IPS-NIHi11 (cell line): ENCODE measurements around the gene SPRR2D.
"Not testable (repeated sequence)": the region's sequence is repeated elsewhere in the genome, so short reads cannot be mapped to it uniquely, and the experiment has no call there.

ENCODE experiments used
- DNase-seq: peaks from one replicate; pipeline ENCODE4 v3.0.0; 2012; ENCODE audit warnings: mixed read lengths, low spot score

SPRR2D gene

GRCh38 chr1:153040950-153041631 is at the start of gene SPRR2D:
Gene SPRR2D, minus strand, starts transcription at chr1:153041120. Its CDS starts 774 bp downstream, at chr1:153040346.
- DNase-seq: no peak

- no peak for DNase-seq
These were observed 46.7 kb upstream of the SPRR2D start for GRCh38 chr1:153087652-153088051.

- DNase-seq: no peak
These were observed 40.8 kb upstream of the SPRR2D start for GRCh38 chr1:153081736-153082135.

GRCh38 chr1:153072806-153073726 is 32.1 kb upstream of the SPRR2D start:
- DNase-seq: no peak

- no peak for DNase-seq
These were observed 30.6 kb upstream of the SPRR2D start, which contains the start of gene SPRR2B for GRCh38 chr1:153071511-153071910. Gene SPRR2B, minus strand, starts transcription at chr1:153071611. Its CDS starts 772 bp downstream, at chr1:153070839.

GRCh38 chr1:153070243-153070642 is 29.3 kb upstream of the SPRR2D start:
- DNase-seq: no peak

GRCh38 chr1:153058826-153059784 is 18.2 kb upstream of the SPRR2D start:
- no peak for DNase-seq

- DNase-seq: no peak
These were observed 17.2 kb upstream of the SPRR2D start for GRCh38 chr1:153058154-153058553.

- DNase-seq: no peak
These were observed 16.5 kb upstream of the SPRR2D start, which contains the start of gene SPRR2A for GRCh38 chr1:153057375-153057774. Gene SPRR2A, minus strand, starts transcription at chr1:153057512. Its CDS starts 777 bp downstream, at chr1:153056735.

- not testable (repeated sequence) for DNase-seq
These were observed 15.2 kb upstream of the SPRR2D start for GRCh38 chr1:153056111-153056510.

- no peak for DNase-seq
These were observed 8.3 kb upstream of the SPRR2D start for GRCh38 chr1:153049211-153049610.

- DNase-seq: no peak
These were observed 5.7 kb downstream of the SPRR2D start for GRCh38 chr1:153035211-153035610.

- peak; percentile 20 for DNase-seq
These were observed 8.1 kb downstream of the SPRR2D start for GRCh38 chr1:153032677-153033308.

GRCh38 chr1:153032073-153032472 is 8.8 kb downstream of the SPRR2D start:
- no peak for DNase-seq

GRCh38 chr1:153030895-153031294 is 10.0 kb downstream of the SPRR2D start, which contains the start of gene SPRR1B:
Gene SPRR1B, plus strand, starts transcription at chr1:153031203. Its CDS starts 1,143 bp downstream, at chr1:153032346.
- no peak for DNase-seq

- no peak for DNase-seq
These were observed 12.2 kb downstream of the SPRR2D start for GRCh38 chr1:153028766-153029165.

GRCh38 chr1:153025797-153026196 is 15.1 kb downstream of the SPRR2D start:
- no peak for DNase-seq

- DNase-seq: no peak
These were observed 16.5 kb downstream of the SPRR2D start for GRCh38 chr1:153024413-153024812.

GRCh38 chr1:153023109-153023508 is 17.8 kb downstream of the SPRR2D start:
- no peak for DNase-seq

- not testable (repeated sequence) for DNase-seq
These were observed 18.6 kb downstream of the SPRR2D start for GRCh38 chr1:153022340-153022739.

- DNase-seq: not testable (repeated sequence)
These were observed 19.1 kb downstream of the SPRR2D start for GRCh38 chr1:153021829-153022228.
